ENCODE data around the gene BTBD18.

GRCh38 chr11:57764566-57764965 is 12.9 kb upstream of the BTBD18 start:
- no peak for TF ChIP-seq EP300 (IDR thresholded peaks at IDR 0.05; ENCODE audit: borderline replicate concordance)
- TF ChIP-seq, protein P1, sequence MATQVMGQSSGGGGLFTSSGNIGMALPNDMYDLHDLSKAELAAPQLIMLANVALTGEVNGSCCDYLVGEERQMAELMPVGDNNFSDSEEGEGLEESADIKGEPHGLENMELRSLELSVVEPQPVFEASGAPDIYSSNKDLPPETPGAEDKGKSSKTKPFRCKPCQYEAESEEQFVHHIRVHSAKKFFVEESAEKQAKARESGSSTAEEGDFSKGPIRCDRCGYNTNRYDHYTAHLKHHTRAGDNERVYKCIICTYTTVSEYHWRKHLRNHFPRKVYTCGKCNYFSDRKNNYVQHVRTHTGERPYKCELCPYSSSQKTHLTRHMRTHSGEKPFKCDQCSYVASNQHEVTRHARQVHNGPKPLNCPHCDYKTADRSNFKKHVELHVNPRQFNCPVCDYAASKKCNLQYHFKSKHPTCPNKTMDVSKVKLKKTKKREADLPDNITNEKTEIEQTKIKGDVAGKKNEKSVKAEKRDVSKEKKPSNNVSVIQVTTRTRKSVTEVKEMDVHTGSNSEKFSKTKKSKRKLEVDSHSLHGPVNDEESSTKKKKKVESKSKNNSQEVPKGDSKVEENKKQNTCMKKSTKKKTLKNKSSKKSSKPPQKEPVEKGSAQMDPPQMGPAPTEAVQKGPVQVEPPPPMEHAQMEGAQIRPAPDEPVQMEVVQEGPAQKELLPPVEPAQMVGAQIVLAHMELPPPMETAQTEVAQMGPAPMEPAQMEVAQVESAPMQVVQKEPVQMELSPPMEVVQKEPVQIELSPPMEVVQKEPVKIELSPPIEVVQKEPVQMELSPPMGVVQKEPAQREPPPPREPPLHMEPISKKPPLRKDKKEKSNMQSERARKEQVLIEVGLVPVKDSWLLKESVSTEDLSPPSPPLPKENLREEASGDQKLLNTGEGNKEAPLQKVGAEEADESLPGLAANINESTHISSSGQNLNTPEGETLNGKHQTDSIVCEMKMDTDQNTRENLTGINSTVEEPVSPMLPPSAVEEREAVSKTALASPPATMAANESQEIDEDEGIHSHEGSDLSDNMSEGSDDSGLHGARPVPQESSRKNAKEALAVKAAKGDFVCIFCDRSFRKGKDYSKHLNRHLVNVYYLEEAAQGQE (IDR thresholded peaks at IDR 0.05; ENCODE audit: low read depth) = no peak
- no peak for TF ChIP-seq CEBPB (IDR thresholded peaks at IDR 0.05)
- no peak for TF ChIP-seq RAD21 (IDR thresholded peaks at IDR 0.05; ENCODE audit: low read depth)
- no peak for TF ChIP-seq EGR1 (IDR thresholded peaks at IDR 0.05)
- TF ChIP-seq, protein P2, sequence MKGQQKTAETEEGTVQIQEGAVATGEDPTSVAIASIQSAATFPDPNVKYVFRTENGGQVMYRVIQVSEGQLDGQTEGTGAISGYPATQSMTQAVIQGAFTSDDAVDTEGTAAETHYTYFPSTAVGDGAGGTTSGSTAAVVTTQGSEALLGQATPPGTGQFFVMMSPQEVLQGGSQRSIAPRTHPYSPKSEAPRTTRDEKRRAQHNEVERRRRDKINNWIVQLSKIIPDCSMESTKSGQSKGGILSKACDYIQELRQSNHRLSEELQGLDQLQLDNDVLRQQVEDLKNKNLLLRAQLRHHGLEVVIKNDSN (IDR thresholded peaks at IDR 0.05) = no peak
- TF ChIP-seq MAX (IDR thresholded peaks at IDR 0.05) = no peak
- no peak for TF ChIP-seq FOXM1 (IDR thresholded peaks at IDR 0.05; ENCODE audit: borderline replicate concordance, low read depth)

All from Ishikawa (cell line).